Measurements from ENCODE around the gene SPOP.
"Not testable (repeated sequence)": the region's sequence is repeated elsewhere in the genome, so short reads cannot be mapped to it uniquely, and the experiment has no call there.

The SPOP gene

DNA sequence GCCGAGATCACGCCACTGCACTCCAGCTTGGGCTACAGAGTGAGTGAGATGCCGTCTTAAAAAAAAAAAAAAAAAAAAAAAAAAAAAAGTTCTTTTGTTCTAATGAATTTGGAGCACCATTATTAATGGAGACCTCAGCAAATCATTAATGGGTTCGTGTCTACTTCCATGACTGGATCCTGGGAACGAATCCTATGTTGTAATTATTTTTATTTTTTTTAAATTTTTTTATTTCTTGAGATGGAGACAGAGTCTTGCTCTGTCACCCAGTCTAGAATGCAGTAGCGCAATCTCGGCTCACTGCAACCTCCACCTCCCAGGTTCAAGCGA is 30.7 kb downstream of the SPOP start:
- ATAC-seq (no peak), DNase-seq (no peak)

DNA sequence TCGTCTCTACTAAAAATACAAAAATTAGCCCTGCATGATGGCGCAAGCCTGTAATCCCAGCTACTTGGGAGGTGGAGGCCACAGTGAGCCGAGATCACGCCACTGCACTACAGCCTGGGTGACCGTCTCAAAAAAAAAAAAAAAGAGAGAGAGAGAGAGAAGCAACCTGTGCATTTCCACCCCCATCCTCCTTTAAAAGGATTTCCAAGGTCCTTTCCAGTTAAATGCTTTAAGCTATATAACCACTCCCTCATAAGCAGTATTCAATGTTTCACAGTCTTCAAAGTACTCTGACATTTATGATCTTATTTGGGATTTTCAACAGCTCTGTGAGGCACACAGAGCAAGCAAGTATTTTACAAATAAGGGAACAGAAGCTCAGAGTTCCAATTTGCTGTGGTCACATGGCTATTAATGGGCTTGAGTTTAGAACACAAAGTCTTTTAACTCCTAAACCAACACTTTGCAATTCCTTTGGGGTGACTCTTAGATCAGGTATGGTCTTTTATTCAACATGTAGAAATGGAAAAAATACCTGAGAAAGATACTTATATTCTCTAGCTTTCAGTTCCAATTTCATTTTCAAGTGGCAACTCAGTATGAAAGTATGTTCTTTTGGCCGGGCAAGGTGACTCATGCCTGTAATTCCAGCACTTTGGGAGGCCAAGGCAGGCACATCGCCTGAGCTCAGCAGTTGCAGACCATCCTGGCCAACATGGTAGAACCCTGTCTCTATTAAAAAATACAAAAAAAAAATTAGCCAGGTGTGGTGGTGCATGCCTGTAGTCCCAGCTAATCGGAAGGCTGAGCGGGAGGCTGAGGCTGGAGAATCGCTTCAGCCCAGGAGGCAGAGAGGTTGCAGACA is 31.3 kb downstream of the SPOP start:
- DNase-seq (peak; percentile 50), ATAC-seq (peak; percentile 91)

DNA sequence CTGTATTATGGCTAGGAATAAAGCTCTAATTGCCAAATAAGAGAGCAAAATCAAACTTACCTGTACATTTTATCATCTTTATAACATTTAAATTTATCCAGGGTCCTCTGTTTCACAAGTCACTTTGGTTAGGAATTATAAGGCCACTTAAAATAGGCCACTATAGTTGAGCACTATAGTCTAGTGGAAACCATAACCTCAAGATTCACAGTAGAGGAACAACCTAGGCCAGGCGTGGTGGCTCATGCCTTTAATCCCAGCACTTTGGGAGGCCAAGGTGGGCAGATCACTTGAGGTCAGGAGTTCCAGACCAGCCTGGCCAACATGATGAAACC is 31.9 kb downstream of the SPOP start:
- not testable (repeated sequence) for ATAC-seq, DNase-seq

- DNase-seq (no peak), ATAC-seq (no peak)
These were observed 32.2 kb downstream of the SPOP start for GRCh38 chr17:49645654-49646053.

GRCh38 chr17:49640556-49640955 is 37.3 kb downstream of the SPOP start:
- DNase-seq = no peak
- no peak for ATAC-seq

- ATAC-seq (no peak), DNase-seq (no peak)
These were observed 39.1 kb downstream of the SPOP start for GRCh38 chr17:49638818-49639217.

DNA sequence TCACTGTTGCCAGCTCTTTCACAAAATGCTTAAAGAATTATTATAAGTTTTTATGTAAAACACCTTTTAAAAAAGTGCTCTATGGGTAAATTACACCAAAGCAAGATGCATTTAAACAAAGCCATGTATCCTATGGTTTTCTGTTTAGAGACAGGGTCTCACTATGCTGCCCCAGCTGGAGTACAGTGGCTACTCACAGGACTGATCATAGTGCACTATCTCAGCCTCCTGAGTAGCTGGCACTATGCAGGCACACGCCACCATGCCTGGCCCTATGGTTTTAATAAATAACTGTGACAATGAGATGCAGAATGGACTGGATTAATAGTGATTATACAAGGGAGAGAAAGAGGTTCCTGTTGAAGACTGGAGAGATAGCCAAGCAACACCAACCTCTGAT is 40.2 kb downstream of the SPOP start:
- ATAC-seq = no peak
- no peak for DNase-seq

GRCh38 chr17:49637050-49637449 is 40.8 kb downstream of the SPOP start:
- ATAC-seq = no peak

DNA sequence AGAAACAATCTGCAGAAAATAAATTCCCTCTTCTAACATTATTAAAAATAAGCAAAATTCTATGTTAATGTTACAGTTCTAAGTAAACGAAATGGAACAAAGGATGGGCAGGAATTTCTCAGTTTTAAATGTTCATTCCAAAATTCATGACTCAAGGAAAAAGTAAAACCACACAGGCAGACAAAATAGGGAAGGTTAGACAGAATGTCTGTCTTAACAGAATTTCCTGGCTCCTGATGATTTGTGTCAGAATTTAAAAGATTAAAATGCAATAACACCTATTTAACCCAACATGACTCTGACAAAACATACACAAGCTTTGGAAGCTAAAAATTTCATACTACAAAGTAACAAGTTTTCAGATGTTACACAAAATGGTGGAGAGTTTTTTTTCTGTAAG is 42.8 kb downstream of the SPOP start:
- no peak for DNase-seq
- ATAC-seq = no peak

More at GRCh38 chr17:49637050-49637449, 40.8 kb downstream of the SPOP start:
- no peak for DNase-seq

- ATAC-seq (no peak), DNase-seq (no peak)
These were observed 43.4 kb downstream of the SPOP start for GRCh38 chr17:49634485-49634860.

GRCh38 chr17:49633762-49634484 is 44.0 kb downstream of the SPOP start:
- no peak for ATAC-seq
- no peak for DNase-seq

DNA sequence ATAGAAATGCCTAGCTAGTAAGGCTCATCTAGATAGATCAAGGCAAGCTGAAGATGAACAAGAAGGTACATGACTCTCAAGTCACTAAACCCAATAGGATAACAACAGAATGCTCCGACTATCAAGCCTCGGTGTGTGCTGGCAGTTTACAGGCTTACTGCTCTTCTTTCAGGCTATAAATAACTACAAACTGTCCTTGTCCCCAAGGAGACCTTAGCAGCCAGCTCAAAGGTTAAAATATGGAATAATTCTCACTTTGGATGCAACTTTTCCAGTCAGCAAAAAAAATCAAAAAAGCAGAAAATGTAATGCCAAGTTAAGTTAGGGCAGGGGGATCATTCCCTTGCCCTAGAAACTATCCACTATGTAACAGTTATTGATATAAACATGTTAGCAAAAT is 44.6 kb downstream of the SPOP start:
- DNase-seq = no peak
- ATAC-seq = no peak

DNA sequence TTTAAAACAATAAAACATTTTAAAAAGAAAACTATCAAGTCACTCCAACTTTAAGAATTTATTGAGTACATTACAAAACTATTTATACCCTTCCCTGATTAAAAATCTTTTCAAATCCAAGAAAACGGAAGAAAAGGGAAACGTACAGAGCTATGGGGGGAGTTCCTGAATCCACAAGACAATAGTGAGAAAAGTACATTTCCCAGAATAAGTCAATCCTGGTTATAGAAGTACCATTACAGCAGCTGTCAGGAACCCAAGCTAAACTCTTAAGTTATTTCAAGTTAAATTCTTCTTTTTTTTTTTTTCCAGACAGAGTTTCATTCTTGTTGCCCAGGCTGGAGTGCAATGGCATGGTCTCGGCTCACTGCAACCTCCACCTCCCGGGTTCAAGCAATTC is 45.7 kb downstream of the SPOP start:
- no peak for DNase-seq
- ATAC-seq = no peak

- no peak for DNase-seq
- no peak for ATAC-seq
These were observed 46.4 kb downstream of the SPOP start for GRCh38 chr17:49631496-49631895.

- no peak for DNase-seq
- peak; percentile 32 for ATAC-seq
These were observed 47.6 kb downstream of the SPOP start for GRCh38 chr17:49630113-49630900.

DNA sequence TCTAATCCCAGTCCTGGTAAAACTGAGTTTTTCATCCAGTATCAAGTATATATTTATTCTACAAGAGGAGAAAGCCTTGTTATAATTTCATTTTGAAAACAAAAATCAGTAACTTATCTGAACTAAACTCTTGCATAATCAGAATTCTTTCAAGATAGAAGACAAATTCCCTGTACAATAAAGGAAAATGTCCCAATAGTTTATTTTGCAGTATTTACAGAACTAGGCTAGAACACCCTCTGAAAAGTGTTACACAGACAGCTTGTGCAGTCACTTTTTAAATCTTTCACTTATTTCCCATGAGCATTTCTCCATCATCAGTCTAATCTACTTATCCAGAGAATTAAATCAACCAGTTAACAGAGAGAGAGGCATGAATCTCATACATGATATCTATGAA is 48.5 kb downstream of the SPOP start:
- no peak for DNase-seq
- ATAC-seq = no peak

DNA sequence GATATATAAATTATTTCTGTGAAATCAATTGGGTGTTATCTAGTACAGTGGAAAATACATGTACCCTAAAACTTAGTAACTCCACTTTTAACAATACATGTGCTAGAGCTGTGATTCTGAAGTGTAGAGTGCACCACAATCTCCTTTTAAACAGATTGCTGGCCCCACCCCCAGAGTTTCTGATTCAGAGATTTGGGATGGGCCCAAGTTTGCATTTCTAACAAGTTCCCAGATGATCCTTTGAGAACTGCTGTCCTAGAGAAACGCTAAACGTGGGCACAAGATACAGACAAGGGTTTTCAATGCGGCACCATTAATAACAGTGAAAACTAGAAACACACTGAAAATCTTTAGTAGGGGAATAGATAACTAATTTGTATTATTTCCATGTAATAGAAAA is 53.0 kb downstream of the SPOP start:
- ATAC-seq (no peak), DNase-seq (no peak)

GRCh38 chr17:49621946-49622529 is 55.9 kb downstream of the SPOP start:
- ATAC-seq (no peak), DNase-seq (no peak)

GRCh38 chr17:49621420-49621819 is 56.5 kb downstream of the SPOP start:
- ATAC-seq (no peak), DNase-seq (no peak)

- DNase-seq (no peak), ATAC-seq (peak; percentile 69)
These were observed 59.8 kb downstream of the SPOP start for GRCh38 chr17:49618028-49618611.

DNA sequence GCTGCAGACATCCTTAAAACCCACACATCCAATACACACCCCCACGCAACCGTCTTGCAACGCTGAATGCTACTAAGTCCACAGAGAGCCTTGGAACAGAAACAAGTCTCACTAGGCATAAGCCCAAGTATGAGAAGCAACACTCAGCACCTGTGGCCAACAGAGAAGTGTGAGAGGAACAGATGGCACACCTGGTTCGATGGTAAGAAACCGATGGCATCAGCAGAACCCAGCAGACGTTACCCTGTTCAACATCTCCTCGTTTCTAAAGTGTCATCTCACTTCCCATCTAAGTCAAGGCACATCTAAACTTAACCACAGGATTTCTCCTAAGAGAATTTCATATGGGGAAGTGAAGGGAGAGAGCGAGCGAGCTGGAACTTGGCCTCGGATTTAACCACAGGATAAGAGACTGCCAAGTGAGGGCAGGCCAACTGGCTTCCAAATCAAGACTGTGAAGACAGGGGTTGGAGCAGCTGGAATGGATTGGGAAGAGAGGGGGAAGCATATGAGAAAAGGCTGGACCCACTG is 61.2 kb downstream of the SPOP start:
- DNase-seq (no peak), ATAC-seq (no peak)

GRCh38 chr17:49616086-49616485 is 61.8 kb downstream of the SPOP start:
- no peak for DNase-seq
- no peak for ATAC-seq
